ENCODE measurements around the gene AFAP1.

GRCh38 chr4:7778510-7779431 lies 160.9 kb downstream of the AFAP1 start:
- TF ChIP-seq HDGF (IDR thresholded peaks at IDR 0.05; ENCODE audit: borderline replicate concordance) (no peak), SUZ12 (IDR thresholded peaks at IDR 0.05) (no peak), ARNT (IDR thresholded peaks at IDR 0.05) (no peak), NFRKB (IDR thresholded peaks at IDR 0.05) (no peak), FOXM1 (IDR thresholded peaks at IDR 0.05; ENCODE audit: borderline replicate concordance) (no peak), ZNF384 (IDR thresholded peaks at IDR 0.05) (no peak), BHLHE40 (IDR thresholded peaks at IDR 0.05; ENCODE audit: borderline replicate concordance) (no peak), PKNOX1 (IDR thresholded peaks at IDR 0.05) (no peak), CTBP1 (IDR thresholded peaks at IDR 0.05; ENCODE audit: borderline replicate concordance) (no peak), SP1 (IDR thresholded peaks at IDR 0.05) (no peak), FOXK2 (IDR thresholded peaks at IDR 0.05) (no peak), ELF4 (IDR thresholded peaks at IDR 0.05) (no peak), TARDBP (IDR thresholded peaks at IDR 0.05) (no peak), FOXA1 (IDR thresholded peaks at IDR 0.05) (no peak)
